Right renal cortex interstitium (tissue), 3 donors: ENCODE data around the gene RASD1. TPM values are rescaled to one million over a fixed set of nuclear protein-coding genes. Genes with fewer than 3 reads are reported as not detected.

Experiments
- DNase-seq, 3 donors: peaks; one replicate each; pipeline ENCODE4 v3.0.0-alpha.2; 2013; ENCODE audit warnings: low read depth in 3 of 3, low spot score in 2 of 3
- polyA plus RNA-seq, 3 donors: library from polyadenylated mRNA; unstranded; fragments of 120-200 nt; gene quantifications; one replicate each; pipeline ENCODE4 v1.2.1, GENCODE V29; 2013; ENCODE audit not compliant: insufficient read length in 3 of 3

The RASD1 gene
- polyA plus RNA-seq, 3 donors: 0.71 to 0.99 (median 0.80) TPM

GRCh38 chr17:17511881-17512858 is 16.0 kb upstream of the RASD1 start:
- DNase-seq: no peak

- DNase-seq: no peak
Measured at GRCh38 chr17:17511293-17511741, 15.1 kb upstream of the RASD1 start.

GRCh38 chr17:17510456-17511292 is 14.5 kb upstream of the RASD1 start:
- DNase-seq: no peak

- DNase-seq: no peak
Measured at GRCh38 chr17:17509601-17510425, 13.6 kb upstream of the RASD1 start.

GRCh38 chr17:17508646-17509591 is 12.7 kb upstream of the RASD1 start:
- no peak for DNase-seq

- DNase-seq: no peak
Measured at GRCh38 chr17:17508019-17508535, 11.9 kb upstream of the RASD1 start.

- no peak for DNase-seq
Measured at GRCh38 chr17:17507465-17508011, 11.3 kb upstream of the RASD1 start.

GRCh38 chr17:17506893-17507464 is 10.8 kb upstream of the RASD1 start:
- no peak for DNase-seq

GRCh38 chr17:17506181-17506741 is 10.1 kb upstream of the RASD1 start:
- no peak for DNase-seq

GRCh38 chr17:17505610-17506171 is 9.5 kb upstream of the RASD1 start:
- no peak for DNase-seq

- DNase-seq: no peak
Measured at GRCh38 chr17:17505151-17505550, 9.0 kb upstream of the RASD1 start.

GRCh38 chr17:17504341-17505140 is 8.3 kb upstream of the RASD1 start:
- DNase-seq: no peak

GRCh38 chr17:17503566-17504130 is 7.5 kb upstream of the RASD1 start:
- no peak for DNase-seq

- DNase-seq: no peak
Measured at GRCh38 chr17:17502741-17503565, 6.8 kb upstream of the RASD1 start.

GRCh38 chr17:17500999-17501605 is 4.9 kb upstream of the RASD1 start:
- DNase-seq: no peak
